HUES6 (cell line): Measurements from ENCODE around the gene KCTD15.
A peak's percentile ranks its signal among the peaks of the same experiment; 100 is the strongest.

ENCODE experiments used
- H3K27ac ChIP-seq: 2 replicates; pipeline ENCODE4 v1.7.0; 2013; ENCODE audit warnings: low read depth, mild to moderate bottlenecking, low read length, inconsistent platforms
- H3K27me3 ChIP-seq: 2 replicates; pipeline ENCODE4 v1.6.1; 2013; ENCODE audit warnings: low read length; ENCODE audit not compliant: control insufficient read depth, insufficient read depth
- H3K36me3 ChIP-seq: 2 replicates; pipeline ENCODE4 v1.6.1; 2013; ENCODE audit warnings: low read length; ENCODE audit not compliant: control insufficient read depth, insufficient read depth
- H3K4me1 ChIP-seq: 2 replicates; pipeline ENCODE4 v1.6.1; 2013; ENCODE audit warnings: low read length; ENCODE audit not compliant: control insufficient read depth, insufficient read depth
- H3K4me3 ChIP-seq: 2 replicates; pipeline ENCODE4 v1.5.1; 2013; ENCODE audit warnings: low read depth, low read length
- H3K9ac ChIP-seq: one replicate; pipeline ENCODE4 v1.6.1; 2013; ENCODE audit warnings: mild to moderate bottlenecking, low read length
- H3K9me3 ChIP-seq: 2 replicates; pipeline ENCODE4 v1.6.1; 2013; ENCODE audit warnings: low read depth, low read length; ENCODE audit not compliant: control insufficient read depth, insufficient read depth

Gene KCTD15

GRCh38 chr19:33798681-33799111 lies 2.0 kb downstream of the KCTD15 start:
- peaks cover 34% of the 10 kb centered on the region for H3K36me3 ChIP-seq
- peak overlapping the region; percentile 14; the same call in 1 of the 2 replicates for H3K27ac ChIP-seq
- H3K4me1 ChIP-seq: peaks cover 27% of the 10 kb centered on the region
- H3K4me3 ChIP-seq: peak overlapping the region; percentile 97
- peak overlapping the region; percentile 79 for H3K9ac ChIP-seq
- H3K27me3 ChIP-seq: no peaks in the 10 kb centered on the region
- no peaks in the 10 kb centered on the region for H3K9me3 ChIP-seq

- Histone ChIP-seq H3K4me1 (peaks cover 23% of the 10 kb centered on the region), H3K27me3 (no peaks in the 10 kb centered on the region), H3K9me3 (no peaks in the 10 kb centered on the region), H3K9ac (peak overlapping the region; percentile 79), H3K27ac (no peak overlapping the region), H3K36me3 (peaks cover 42% of the 10 kb centered on the region), H3K4me3 (peak overlapping the region; percentile 97)
Measured at GRCh38 chr19:33799476-33799875, 2.8 kb downstream of the KCTD15 start.

GRCh38 chr19:33800012-33800680 lies 3.5 kb downstream of the KCTD15 start:
- Histone ChIP-seq H3K4me1 (peaks cover 19% of the 10 kb centered on the region), H3K27ac (no peak overlapping the region), H3K9ac (peak overlapping the region; percentile 21), H3K9me3 (no peaks in the 10 kb centered on the region), H3K27me3 (no peaks in the 10 kb centered on the region), H3K36me3 (peaks cover 49% of the 10 kb centered on the region), H3K4me3 (peak overlapping the region; percentile 97; the same call in 1 of the 2 replicates)

GRCh38 chr19:33801411-33801810 lies 4.7 kb downstream of the KCTD15 start:
- no peaks in the 10 kb centered on the region for H3K27me3 ChIP-seq
- no peaks in the 10 kb centered on the region for H3K9me3 ChIP-seq
- peaks cover 61% of the 10 kb centered on the region for H3K36me3 ChIP-seq
- H3K4me3 ChIP-seq: no peak overlapping the region
- H3K9ac ChIP-seq: no peak overlapping the region
- H3K27ac ChIP-seq: no peak overlapping the region
- H3K4me1 ChIP-seq: peaks cover 19% of the 10 kb centered on the region

GRCh38 chr19:33802001-33802400 lies 5.3 kb downstream of the KCTD15 start:
- Histone ChIP-seq H3K27ac (no peak overlapping the region), H3K27me3 (no peaks in the 10 kb centered on the region), H3K36me3 (peaks cover 67% of the 10 kb centered on the region), H3K9ac (no peak overlapping the region), H3K9me3 (no peaks in the 10 kb centered on the region), H3K4me1 (peaks cover 19% of the 10 kb centered on the region), H3K4me3 (no peak overlapping the region)

GRCh38 chr19:33802801-33803200 lies 6.1 kb downstream of the KCTD15 start:
- H3K36me3 ChIP-seq: peaks cover 72% of the 10 kb centered on the region
- peaks cover 19% of the 10 kb centered on the region for H3K4me1 ChIP-seq

GRCh38 chr19:33803383-33803782 lies 6.7 kb downstream of the KCTD15 start:
- Histone ChIP-seq H3K9me3 (no peaks in the 10 kb centered on the region), H3K4me1 (peaks cover 19% of the 10 kb centered on the region), H3K9ac (no peak overlapping the region), H3K27ac (no peak overlapping the region), H3K4me3 (no peak overlapping the region), H3K36me3 (peaks cover 78% of the 10 kb centered on the region), H3K27me3 (no peaks in the 10 kb centered on the region)

More at GRCh38 chr19:33802801-33803200, 6.1 kb downstream of the KCTD15 start:
- Histone ChIP-seq H3K9ac (no peak overlapping the region), H3K27me3 (no peaks in the 10 kb centered on the region), H3K9me3 (no peaks in the 10 kb centered on the region), H3K4me3 (no peak overlapping the region), H3K27ac (no peak overlapping the region)

- H3K4me1 ChIP-seq: peaks cover 13% of the 10 kb centered on the region
- no peak overlapping the region for H3K9ac ChIP-seq
- no peaks in the 10 kb centered on the region for H3K9me3 ChIP-seq
- peaks cover 82% of the 10 kb centered on the region for H3K36me3 ChIP-seq
- H3K27me3 ChIP-seq: no peaks in the 10 kb centered on the region
- H3K27ac ChIP-seq: no peak overlapping the region
- no peak overlapping the region for H3K4me3 ChIP-seq
Measured at GRCh38 chr19:33804021-33804799, 7.5 kb downstream of the KCTD15 start.

GRCh38 chr19:33805313-33805712 lies 8.6 kb downstream of the KCTD15 start:
- no peaks in the 10 kb centered on the region for H3K9me3 ChIP-seq
- no peak overlapping the region for H3K9ac ChIP-seq
- H3K4me1 ChIP-seq: peaks cover 2% of the 10 kb centered on the region; the same call in 1 of the 2 replicates
- no peaks in the 10 kb centered on the region for H3K27me3 ChIP-seq
- no peak overlapping the region for H3K27ac ChIP-seq
- H3K36me3 ChIP-seq: peaks cover 86% of the 10 kb centered on the region
- no peak overlapping the region for H3K4me3 ChIP-seq

- H3K27ac ChIP-seq: no peak overlapping the region
- H3K36me3 ChIP-seq: peaks cover 86% of the 10 kb centered on the region
- H3K27me3 ChIP-seq: no peaks in the 10 kb centered on the region
- H3K9ac ChIP-seq: no peak overlapping the region
- no peaks in the 10 kb centered on the region for H3K4me1 ChIP-seq
- H3K4me3 ChIP-seq: no peak overlapping the region
- no peaks in the 10 kb centered on the region for H3K9me3 ChIP-seq
Measured at GRCh38 chr19:33805840-33806433, 9.3 kb downstream of the KCTD15 start.

- no peak overlapping the region for H3K4me3 ChIP-seq
- no peak overlapping the region for H3K27ac ChIP-seq
- H3K9ac ChIP-seq: no peak overlapping the region
- no peaks in the 10 kb centered on the region for H3K27me3 ChIP-seq
- no peaks in the 10 kb centered on the region for H3K4me1 ChIP-seq
- H3K36me3 ChIP-seq: peaks cover 85% of the 10 kb centered on the region
- H3K9me3 ChIP-seq: no peaks in the 10 kb centered on the region
Measured at GRCh38 chr19:33806434-33806881, 9.8 kb downstream of the KCTD15 start.
